Measurements from ENCODE around the gene GP1BA. TPM values are rescaled to one million over a fixed set of nuclear protein-coding genes. Genes with fewer than 3 reads are reported as not detected.

The GP1BA gene
- total and polyA plus RNA-seq, 2 experiments from 2014 or later: 0.24 TPM; not detected in 1

GRCh38 chr17:4932756-4933155 lies 679 bp downstream of the GP1BA start (continued):
- TF ChIP-seq, protein P1, sequence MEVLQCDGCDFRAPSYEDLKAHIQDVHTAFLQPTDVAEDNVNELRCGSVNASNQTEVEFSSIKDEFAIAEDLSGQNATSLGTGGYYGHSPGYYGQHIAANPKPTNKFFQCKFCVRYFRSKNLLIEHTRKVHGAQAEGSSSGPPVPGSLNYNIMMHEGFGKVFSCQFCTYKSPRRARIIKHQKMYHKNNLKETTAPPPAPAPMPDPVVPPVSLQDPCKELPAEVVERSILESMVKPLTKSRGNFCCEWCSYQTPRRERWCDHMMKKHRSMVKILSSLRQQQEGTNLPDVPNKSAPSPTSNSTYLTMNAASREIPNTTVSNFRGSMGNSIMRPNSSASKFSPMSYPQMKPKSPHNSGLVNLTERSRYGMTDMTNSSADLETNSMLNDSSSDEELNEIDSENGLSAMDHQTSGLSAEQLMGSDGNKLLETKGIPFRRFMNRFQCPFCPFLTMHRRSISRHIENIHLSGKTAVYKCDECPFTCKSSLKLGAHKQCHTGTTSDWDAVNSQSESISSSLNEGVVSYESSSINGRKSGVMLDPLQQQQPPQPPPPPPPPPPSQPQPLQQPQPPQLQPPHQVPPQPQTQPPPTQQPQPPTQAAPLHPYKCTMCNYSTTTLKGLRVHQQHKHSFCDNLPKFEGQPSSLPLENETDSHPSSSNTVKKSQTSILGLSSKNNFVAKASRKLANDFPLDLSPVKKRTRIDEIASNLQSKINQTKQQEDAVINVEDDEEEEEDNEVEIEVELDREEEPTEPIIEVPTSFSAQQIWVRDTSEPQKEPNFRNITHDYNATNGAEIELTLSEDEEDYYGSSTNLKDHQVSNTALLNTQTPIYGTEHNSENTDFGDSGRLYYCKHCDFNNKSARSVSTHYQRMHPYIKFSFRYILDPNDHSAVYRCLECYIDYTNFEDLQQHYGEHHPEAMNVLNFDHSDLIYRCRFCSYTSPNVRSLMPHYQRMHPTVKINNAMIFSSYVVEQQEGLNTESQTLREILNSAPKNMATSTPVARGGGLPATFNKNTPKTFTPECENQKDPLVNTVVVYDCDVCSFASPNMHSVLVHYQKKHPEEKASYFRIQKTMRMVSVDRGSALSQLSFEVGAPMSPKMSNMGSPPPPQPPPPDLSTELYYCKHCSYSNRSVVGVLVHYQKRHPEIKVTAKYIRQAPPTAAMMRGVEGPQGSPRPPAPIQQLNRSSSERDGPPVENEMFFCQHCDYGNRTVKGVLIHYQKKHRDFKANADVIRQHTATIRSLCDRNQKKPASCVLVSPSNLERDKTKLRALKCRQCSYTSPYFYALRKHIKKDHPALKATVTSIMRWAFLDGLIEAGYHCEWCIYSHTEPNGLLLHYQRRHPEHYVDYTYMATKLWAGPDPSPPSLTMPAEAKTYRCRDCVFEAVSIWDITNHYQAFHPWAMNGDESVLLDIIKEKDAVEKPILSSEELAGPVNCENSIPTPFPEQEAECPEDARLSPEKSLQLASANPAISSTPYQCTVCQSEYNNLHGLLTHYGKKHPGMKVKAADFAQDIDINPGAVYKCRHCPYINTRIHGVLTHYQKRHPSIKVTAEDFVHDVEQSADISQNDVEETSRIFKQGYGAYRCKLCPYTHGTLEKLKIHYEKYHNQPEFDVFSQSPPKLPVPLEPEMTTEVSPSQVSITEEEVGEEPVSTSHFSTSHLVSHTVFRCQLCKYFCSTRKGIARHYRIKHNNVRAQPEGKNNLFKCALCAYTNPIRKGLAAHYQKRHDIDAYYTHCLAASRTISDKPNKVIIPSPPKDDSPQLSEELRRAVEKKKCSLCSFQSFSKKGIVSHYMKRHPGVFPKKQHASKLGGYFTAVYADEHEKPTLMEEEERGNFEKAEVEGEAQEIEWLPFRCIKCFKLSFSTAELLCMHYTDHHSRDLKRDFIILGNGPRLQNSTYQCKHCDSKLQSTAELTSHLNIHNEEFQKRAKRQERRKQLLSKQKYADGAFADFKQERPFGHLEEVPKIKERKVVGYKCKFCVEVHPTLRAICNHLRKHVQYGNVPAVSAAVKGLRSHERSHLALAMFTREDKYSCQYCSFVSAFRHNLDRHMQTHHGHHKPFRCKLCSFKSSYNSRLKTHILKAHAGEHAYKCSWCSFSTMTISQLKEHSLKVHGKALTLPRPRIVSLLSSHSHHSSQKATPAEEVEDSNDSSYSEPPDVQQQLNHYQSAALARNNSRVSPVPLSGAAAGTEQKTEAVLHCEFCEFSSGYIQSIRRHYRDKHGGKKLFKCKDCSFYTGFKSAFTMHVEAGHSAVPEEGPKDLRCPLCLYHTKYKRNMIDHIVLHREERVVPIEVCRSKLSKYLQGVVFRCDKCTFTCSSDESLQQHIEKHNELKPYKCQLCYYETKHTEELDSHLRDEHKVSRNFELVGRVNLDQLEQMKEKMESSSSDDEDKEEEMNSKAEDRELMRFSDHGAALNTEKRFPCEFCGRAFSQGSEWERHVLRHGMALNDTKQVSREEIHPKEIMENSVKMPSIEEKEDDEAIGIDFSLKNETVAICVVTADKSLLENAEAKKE (CRISPR knock-in tag; IDR thresholded peaks at IDR 0.05): no peak
- TF ChIP-seq REST (IDR thresholded peaks at IDR 0.05; ENCODE audit: unreplicated experiment): no peak

GRCh38 chr17:4933646-4934045 lies 1.6 kb downstream of the GP1BA start:
- Histone ChIP-seq H4K20me1 (replicated peaks; ENCODE audit: insufficient read depth) (no peaks in the 10 kb centered on the region), H3F3A (replicated peaks; ENCODE audit: low read depth) (peaks cover 4% of the 10 kb centered on the region; the same call in 1 of the 2 replicates), H3K27ac (ENCODE audit: low read depth) (no peak overlapping the region), H3K4me1 (ENCODE audit: insufficient read depth) (peaks cover 3% of the 10 kb centered on the region), H3K36me3 (ENCODE audit: insufficient read depth) (no peaks in the 10 kb centered on the region; the same call in 1 of the 2 replicates), H3K4me3 (no peak overlapping the region), H3K4me2 (no peak overlapping the region), H3K27me3 (ENCODE audit: insufficient read depth) (no peaks in the 10 kb centered on the region), H3K79me2 (replicated peaks; ENCODE audit: insufficient read depth) (peaks cover 5% of the 10 kb centered on the region), H2AFZ (no peak overlapping the region), H3K9me2 (ENCODE audit: insufficient read depth) (no peaks in the 10 kb centered on the region)
- Mint-ChIP-seq H3K27ac (no peak overlapping the region), H3K4me3 (no peak overlapping the region), H3K36me3 (ENCODE audit: low read depth) (peaks cover 43% of the 10 kb centered on the region), H3K27me3 (ENCODE audit: insufficient read depth, low read depth, poor library complexity) (peaks cover 10% of the 10 kb centered on the region), H3K4me1 (peaks cover 22% of the 10 kb centered on the region), H3K9me3 (no peaks in the 10 kb centered on the region)
- DNase-seq (ENCODE audit: low spot score) (no peak), ATAC-seq (no peak)
- TF ChIP-seq, protein P1 (CRISPR knock-in tag; IDR thresholded peaks at IDR 0.05): no peak
- TF ChIP-seq, protein P2, sequence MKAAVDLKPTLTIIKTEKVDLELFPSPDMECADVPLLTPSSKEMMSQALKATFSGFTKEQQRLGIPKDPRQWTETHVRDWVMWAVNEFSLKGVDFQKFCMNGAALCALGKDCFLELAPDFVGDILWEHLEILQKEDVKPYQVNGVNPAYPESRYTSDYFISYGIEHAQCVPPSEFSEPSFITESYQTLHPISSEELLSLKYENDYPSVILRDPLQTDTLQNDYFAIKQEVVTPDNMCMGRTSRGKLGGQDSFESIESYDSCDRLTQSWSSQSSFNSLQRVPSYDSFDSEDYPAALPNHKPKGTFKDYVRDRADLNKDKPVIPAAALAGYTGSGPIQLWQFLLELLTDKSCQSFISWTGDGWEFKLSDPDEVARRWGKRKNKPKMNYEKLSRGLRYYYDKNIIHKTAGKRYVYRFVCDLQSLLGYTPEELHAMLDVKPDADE (IDR thresholded peaks at IDR 0.05): no peak
- no peak for TF ChIP-seq EZH2phosphoT487 (IDR thresholded peaks at IDR 0.05; ENCODE audit: unreplicated experiment)
